H9 (cell line): Measurements from ENCODE around the gene GSX1. TPM values are rescaled to one million over a fixed set of nuclear protein-coding genes. Genes with fewer than 3 reads are reported as not detected.

Experiments used
- DNase-seq: peaks from one replicate; pipeline ENCODE4 v3.0.0-alpha.2; 2017
- H2AFZ ChIP-seq: one replicate; pipeline ENCODE4 v1.6.1; 2013; ENCODE audit warnings: mild to moderate bottlenecking, low read length, control low read depth, moderate library complexity
- H2AK5ac ChIP-seq: 2 replicates; pipeline ENCODE4 v1.6.1; 2013; ENCODE audit warnings: low read length, control low read depth, mixed read lengths; ENCODE audit not compliant: insufficient read length
- H2BK120ac ChIP-seq: one replicate; pipeline ENCODE4 v1.6.1; 2013; ENCODE audit warnings: low read depth, mild to moderate bottlenecking, low read length, control low read depth, inconsistent platforms; ENCODE audit not compliant: poor library complexity, severe bottlenecking
- H2BK12ac ChIP-seq: 2 replicates; pipeline ENCODE4 v1.6.1; 2013; ENCODE audit warnings: low read length, control low read depth, mixed read lengths, low read depth; ENCODE audit not compliant: insufficient read length
- H2BK15ac ChIP-seq: 2 replicates; pipeline ENCODE4 v1.6.1; 2013; ENCODE audit warnings: low read depth, low read length, control low read depth
- H2BK20ac ChIP-seq: one replicate; pipeline ENCODE4 v1.6.1; 2013; ENCODE audit warnings: low read depth, mild to moderate bottlenecking, low read length, control low read depth, inconsistent platforms; ENCODE audit not compliant: poor library complexity, severe bottlenecking
- H2BK5ac ChIP-seq: 2 replicates; pipeline ENCODE4 v1.6.1; 2013; ENCODE audit warnings: low read length, control low read depth, mixed read lengths; ENCODE audit not compliant: insufficient read length
- H3K14ac ChIP-seq: 2 replicates; pipeline ENCODE4 v1.6.1; 2013; ENCODE audit warnings: low read length, control low read depth; ENCODE audit not compliant: insufficient read depth
- H3K18ac ChIP-seq: 2 replicates; pipeline ENCODE4 v1.6.1; 2013; ENCODE audit warnings: low read depth, mild to moderate bottlenecking, mixed read lengths, low read length, control low read depth; ENCODE audit not compliant: insufficient read length
- H3K23ac ChIP-seq: 2 replicates; pipeline ENCODE4 v1.6.1; 2013; ENCODE audit warnings: low read length, control low read depth, mixed read lengths, low read depth; ENCODE audit not compliant: insufficient read length
- H3K23me2 ChIP-seq: 2 replicates; pipeline ENCODE4 v1.6.1; 2013; ENCODE audit warnings: low read depth, mild to moderate bottlenecking, mixed read lengths, low read length, control low read depth; ENCODE audit not compliant: insufficient read length, poor library complexity, severe bottlenecking
- H3K27ac ChIP-seq: 2 replicates; pipeline ENCODE4 v1.5.1; 2013; ENCODE audit warnings: low read length, control low read depth, mixed read lengths, low read depth; ENCODE audit not compliant: insufficient read length
- H3K27me3 ChIP-seq: 2 replicates; pipeline ENCODE4 v1.6.1; 2013; ENCODE audit warnings: low read length, control low read depth, inconsistent platforms; ENCODE audit not compliant: insufficient read depth
- H3K4ac ChIP-seq: 2 replicates; pipeline ENCODE4 v1.6.1; 2013; ENCODE audit warnings: low read depth, mild to moderate bottlenecking, control low read depth, inconsistent platforms, low read length, moderate library complexity
- H3K4me1 ChIP-seq: 2 replicates; pipeline ENCODE4 v1.6.1; 2013; ENCODE audit warnings: low read length, control low read depth, inconsistent platforms; ENCODE audit not compliant: insufficient read depth
- H3K4me2 ChIP-seq: 2 replicates; pipeline ENCODE4 v1.6.1; 2013; ENCODE audit warnings: low read length, control low read depth, mixed read lengths; ENCODE audit not compliant: insufficient read length, insufficient read depth
- H3K56ac ChIP-seq: 2 replicates; pipeline ENCODE4 v1.6.1; 2013; ENCODE audit warnings: low read depth, mild to moderate bottlenecking, mixed read lengths, low read length, control low read depth; ENCODE audit not compliant: insufficient read length
- H3K79me1 ChIP-seq: 2 replicates; pipeline ENCODE4 v1.6.1; 2013; ENCODE audit warnings: low read depth, mild to moderate bottlenecking, moderate library complexity, low read length, control low read depth, inconsistent platforms; ENCODE audit not compliant: insufficient read depth, poor library complexity, severe bottlenecking
- H3K79me2 ChIP-seq: 2 replicates; pipeline ENCODE4 v1.6.1; 2013; ENCODE audit warnings: low read length, control low read depth, inconsistent platforms; ENCODE audit not compliant: insufficient read depth
- H3K9ac ChIP-seq: 2 replicates; pipeline ENCODE4 v1.6.1; 2013; ENCODE audit warnings: low read length, control low read depth, mixed read lengths; ENCODE audit not compliant: insufficient read length; ENCODE audit errors: extremely low read depth
- H3K9me3 ChIP-seq: one replicate; pipeline ENCODE4 v1.6.1; 2013; ENCODE audit warnings: low read depth, low read length, inconsistent platforms; ENCODE audit not compliant: control insufficient read depth
- H3T11ph ChIP-seq: one replicate; pipeline ENCODE4 v1.6.1; 2013; ENCODE audit warnings: mild to moderate bottlenecking, low read length, control low read depth, inconsistent platforms
- H4K20me1 ChIP-seq: one replicate; pipeline ENCODE4 v1.6.1; 2013; ENCODE audit not compliant: control insufficient read depth, insufficient read length, insufficient read depth
- H4K5ac ChIP-seq: 2 replicates; pipeline ENCODE4 v1.6.1; 2013; ENCODE audit warnings: low read depth, mild to moderate bottlenecking, mixed read lengths, low read length, control low read depth; ENCODE audit not compliant: insufficient read length
- H4K8ac ChIP-seq: replicated peaks from 2 replicates; pipeline ENCODE4 v1.6.1; 2013; ENCODE audit warnings: low read length, control low read depth, mixed read lengths, low read depth; ENCODE audit not compliant: insufficient read length
- H4K91ac ChIP-seq: 2 replicates; pipeline ENCODE4 v1.6.1; 2013; ENCODE audit warnings: low read depth, mild to moderate bottlenecking, moderate library complexity, mixed read lengths, low read length, control low read depth; ENCODE audit not compliant: insufficient read length
- H3K27ac Mint-ChIP-seq, 3 experiments: 2 replicates in 2 of 3; 3 replicates in 1 of 3; pipeline ENCODE4 v1.8.0; 2020 to 2021; ENCODE audit warnings: mixed read lengths in 3 of 3, mild to moderate bottlenecking in 1 of 3, moderate library complexity in 1 of 3
- H3K27me3 Mint-ChIP-seq: 2 replicates; pipeline ENCODE4 v1.8.0; 2021; ENCODE audit warnings: low read depth, mild to moderate bottlenecking, moderate library complexity, mixed read lengths
- H3K36me3 Mint-ChIP-seq, 3 experiments: 2 replicates in 2 of 3; 3 replicates in 1 of 3; pipeline ENCODE4 v1.8.0; 2020 to 2021; ENCODE audit warnings: low read depth in 3 of 3, mixed read lengths in 3 of 3; ENCODE audit not compliant: insufficient read depth in 1 of 3
- H3K4me1 Mint-ChIP-seq, 2 experiments: 2 replicates each; pipeline ENCODE4 v1.8.0; 2020; ENCODE audit warnings: mixed read lengths in 2 of 2
- H3K4me3 Mint-ChIP-seq, 2 experiments: 2 replicates in 1 of 2; 3 replicates in 1 of 2; pipeline ENCODE4 v1.8.0; 2020 to 2021; ENCODE audit warnings: mild to moderate bottlenecking in 2 of 2, mixed read lengths in 2 of 2, moderate library complexity in 1 of 2
- H3K9me3 Mint-ChIP-seq, 2 experiments: 2 replicates in 1 of 2; 3 replicates in 1 of 2; pipeline ENCODE4 v1.8.0; 2020; ENCODE audit warnings: mild to moderate bottlenecking in 2 of 2, mixed read lengths in 2 of 2, moderate library complexity in 1 of 2
- WGBS: extraction: QIAGEN DNeasy Blood & Tissue Kit; methylation state at CpG from one replicate; pipeline ENCODE4 v1.1.7; 2013; ENCODE audit warnings: missing lambda C conversion rate, low lambda C conversion rate, mixed read lengths; ENCODE audit not compliant: insufficient read length; ENCODE audit errors: extremely low coverage; 5-methylcytosine and 5-hydroxymethylcytosine counted together
- total RNA-seq: library from RNA; stranded (reverse); gene quantifications from 2 replicates; pipeline ENCODE4 v1.2.1, GENCODE V29; 2021
- TF ChIP-seq, protein P1 (sequence below): fragments of 200-600 bp; sonication (generic); conservative IDR thresholded peaks from 3 replicates; pipeline ENCODE4 v1.8.0; 2021; ENCODE audit warnings: antibody characterized with exemption, mild to moderate bottlenecking

Gene GSX1
- total RNA-seq, 1 experiment from 2014 or later = not detected

DNA sequence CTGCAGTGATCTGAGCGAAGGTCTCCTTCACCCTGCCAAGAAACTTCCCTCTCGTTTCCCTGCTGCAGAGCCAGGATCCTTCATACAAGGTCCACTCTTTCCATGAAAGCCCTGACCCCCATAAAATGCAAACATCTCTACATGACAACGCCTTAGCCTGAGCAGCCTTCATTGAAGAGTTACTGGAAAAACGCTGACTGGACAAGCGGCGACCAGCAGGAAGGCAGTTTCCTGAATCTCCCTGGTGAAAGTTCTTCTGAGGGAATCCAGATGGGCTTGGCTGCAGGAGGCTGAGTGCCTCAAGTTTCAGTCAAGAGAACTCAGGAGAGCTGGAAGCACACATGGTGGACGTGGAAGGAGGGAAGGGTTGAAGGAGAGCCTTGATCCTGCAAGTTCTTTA, 17.7 kb downstream of the GSX1 start:
- Histone ChIP-seq H3K9me3 (no peaks in the 10 kb centered on the region), H2AFZ (no peak overlapping the region), H3K4me1 (peaks cover 9% of the 10 kb centered on the region; the same call in 1 of the 2 replicates), H3K4me2 (no peak overlapping the region), H3K14ac (no peak overlapping the region), H2BK120ac (no peak overlapping the region), H3K4ac (no peak overlapping the region), H2BK15ac (no peak overlapping the region), H2BK5ac (no peak overlapping the region), H3K27ac (no peak overlapping the region), H3K79me1 (no peaks in the 10 kb centered on the region), H3K27me3 (peaks cover 13% of the 10 kb centered on the region; the same call in 1 of the 2 replicates), H2BK12ac (no peak overlapping the region), H2AK5ac (no peak overlapping the region), H4K8ac (no peak overlapping the region), H2BK20ac (no peak overlapping the region), H3K23me2 (no peaks in the 10 kb centered on the region), H3K56ac (no peak overlapping the region), H3K23ac (no peak overlapping the region), H4K20me1 (no peaks in the 10 kb centered on the region), H3K18ac (no peak overlapping the region), H3K79me2 (no peaks in the 10 kb centered on the region), H3T11ph (no peak overlapping the region), H3K9ac (no peak overlapping the region), H4K91ac (no peak overlapping the region), H4K5ac (no peak overlapping the region)
- H3K27me3 Mint-ChIP-seq = peaks cover 94% of the 10 kb centered on the region
- DNase-seq = no peak
- WGBS = no CpG with 5 or more reads among the region's 7 CpGs
- peaks cover 44 to 49% of the 10 kb centered on the region in 2 experiments for H3K4me1 Mint-ChIP-seq
- TF ChIP-seq, protein P1, sequence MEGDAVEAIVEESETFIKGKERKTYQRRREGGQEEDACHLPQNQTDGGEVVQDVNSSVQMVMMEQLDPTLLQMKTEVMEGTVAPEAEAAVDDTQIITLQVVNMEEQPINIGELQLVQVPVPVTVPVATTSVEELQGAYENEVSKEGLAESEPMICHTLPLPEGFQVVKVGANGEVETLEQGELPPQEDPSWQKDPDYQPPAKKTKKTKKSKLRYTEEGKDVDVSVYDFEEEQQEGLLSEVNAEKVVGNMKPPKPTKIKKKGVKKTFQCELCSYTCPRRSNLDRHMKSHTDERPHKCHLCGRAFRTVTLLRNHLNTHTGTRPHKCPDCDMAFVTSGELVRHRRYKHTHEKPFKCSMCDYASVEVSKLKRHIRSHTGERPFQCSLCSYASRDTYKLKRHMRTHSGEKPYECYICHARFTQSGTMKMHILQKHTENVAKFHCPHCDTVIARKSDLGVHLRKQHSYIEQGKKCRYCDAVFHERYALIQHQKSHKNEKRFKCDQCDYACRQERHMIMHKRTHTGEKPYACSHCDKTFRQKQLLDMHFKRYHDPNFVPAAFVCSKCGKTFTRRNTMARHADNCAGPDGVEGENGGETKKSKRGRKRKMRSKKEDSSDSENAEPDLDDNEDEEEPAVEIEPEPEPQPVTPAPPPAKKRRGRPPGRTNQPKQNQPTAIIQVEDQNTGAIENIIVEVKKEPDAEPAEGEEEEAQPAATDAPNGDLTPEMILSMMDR = no peak
- H3K9me3 Mint-ChIP-seq = no peaks in the 10 kb centered on the region; a peak in 1 of 5 replicates
- H3K27ac Mint-ChIP-seq = no peak overlapping the region; a peak in 1 of 7 replicates
- H3K4me3 Mint-ChIP-seq = no peak overlapping the region
- H3K36me3 Mint-ChIP-seq = no peaks in the 10 kb centered on the region
